Measurements from ENCODE around the gene TPSB2.
"Not testable (repeated sequence)": the region's sequence is repeated elsewhere in the genome, so short reads cannot be mapped to it uniquely, and the experiment has no call there.

The TPSB2 gene

GRCh38 chr16:1230084-1230470 is at the start of gene TPSB2:
TSS of gene TPSB2 (minus strand) at chr16:1230184. CDS start at chr16:1229951, 233 bp downstream.
- not testable (repeated sequence) for DNase-seq (ENCODE audit: low spot score)

DNA sequence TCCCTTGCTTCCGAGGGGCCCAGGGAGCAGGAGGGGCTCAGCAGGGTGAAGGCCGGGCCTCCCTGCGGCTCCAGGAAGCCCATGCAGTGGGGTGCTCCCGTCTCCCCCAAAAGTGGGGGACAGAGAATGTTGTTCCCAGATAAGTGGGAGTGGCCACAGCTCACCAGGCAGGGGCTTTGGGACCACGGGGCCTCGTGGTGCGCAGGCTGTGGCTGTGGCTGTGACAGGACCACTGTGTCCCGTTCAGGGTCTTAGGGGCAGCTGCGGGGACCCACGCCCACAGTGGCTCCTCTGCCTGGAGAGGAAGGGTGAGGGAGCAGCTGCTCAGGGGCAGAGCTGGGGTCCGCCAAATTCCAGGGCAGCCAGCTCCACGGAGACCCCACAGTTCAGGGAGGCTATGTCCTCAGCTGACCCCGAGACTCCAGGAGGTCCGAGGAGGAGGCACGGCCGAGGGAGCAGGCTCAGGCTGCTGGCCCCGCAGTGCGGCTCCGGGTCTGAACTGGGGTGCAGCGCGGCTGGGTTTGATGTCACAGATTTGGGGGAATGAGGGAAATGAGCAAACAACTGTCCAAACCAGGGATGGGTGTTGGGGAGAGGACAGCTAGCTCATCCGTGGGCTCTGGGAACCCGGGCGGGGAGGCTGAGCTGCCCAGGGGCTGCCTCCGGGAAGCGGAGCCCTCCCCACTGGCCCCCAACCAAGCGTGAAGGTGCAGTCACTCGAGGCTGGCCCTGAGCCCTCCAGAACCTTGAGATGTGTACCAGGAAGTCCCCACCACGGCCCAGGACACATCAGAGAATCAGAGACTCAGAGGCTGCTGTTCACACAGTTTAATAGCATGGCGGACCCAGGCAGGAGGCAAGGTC is 49.3 kb upstream of the TPSB2 start:
- no peak for DNase-seq (ENCODE audit: low spot score)

- no peak for DNase-seq (ENCODE audit: low spot score)
Observed at GRCh38 chr16:1278477-1278876, 48.5 kb upstream of the TPSB2 start.

GRCh38 chr16:1277617-1278282 is 47.8 kb upstream of the TPSB2 start:
- DNase-seq (ENCODE audit: low spot score): no peak

GRCh38 chr16:1277151-1277598 is 47.2 kb upstream of the TPSB2 start:
- DNase-seq (ENCODE audit: low spot score): no peak

- DNase-seq (ENCODE audit: low spot score): no peak
Observed at GRCh38 chr16:1276580-1276878, 46.5 kb upstream of the TPSB2 start.

DNA sequence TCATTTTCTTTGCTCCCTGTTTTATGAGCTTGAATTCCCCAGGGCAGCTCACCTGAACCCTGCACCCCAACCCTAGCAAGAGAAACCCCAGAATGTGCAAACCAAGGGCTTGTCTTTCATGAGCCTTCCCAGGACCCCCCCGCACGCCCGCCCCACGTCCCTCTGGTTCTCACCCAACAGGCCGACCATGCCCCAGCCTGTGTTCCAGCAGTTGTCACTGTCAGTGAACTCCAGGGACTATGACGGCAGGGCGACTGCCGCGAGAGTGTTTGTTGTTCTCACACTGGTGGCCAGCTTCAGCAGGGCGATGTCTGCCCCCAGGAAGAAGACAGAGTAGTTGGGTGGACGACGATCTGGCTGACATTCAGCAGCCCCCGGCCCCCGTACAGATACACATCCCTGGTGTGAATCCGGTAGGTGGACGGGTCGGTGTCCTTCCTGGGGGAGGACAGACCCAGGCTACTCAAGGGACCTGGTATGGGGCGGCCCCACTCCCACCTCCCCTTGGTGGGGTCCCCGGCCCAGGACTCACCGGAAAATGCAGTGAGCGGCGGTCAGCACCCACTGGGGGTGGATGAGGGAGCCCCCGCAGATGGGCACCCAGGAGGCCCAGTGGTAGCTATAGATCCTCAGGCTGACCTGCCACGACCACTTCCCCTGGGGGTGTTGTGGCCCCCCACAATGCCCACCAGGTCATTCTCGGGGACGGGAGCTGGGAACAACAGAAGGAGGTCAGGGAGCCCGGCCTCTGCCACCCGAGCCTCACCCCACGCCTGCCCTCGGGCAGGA is 46.0 kb upstream of the TPSB2 start:
- DNase-seq (ENCODE audit: low spot score): no peak

- DNase-seq (ENCODE audit: low spot score): no peak
Observed at GRCh38 chr16:1274767-1275166, 44.8 kb upstream of the TPSB2 start.

- no peak for DNase-seq (ENCODE audit: low spot score)
Observed at GRCh38 chr16:1273816-1274215, 43.8 kb upstream of the TPSB2 start.

DNA sequence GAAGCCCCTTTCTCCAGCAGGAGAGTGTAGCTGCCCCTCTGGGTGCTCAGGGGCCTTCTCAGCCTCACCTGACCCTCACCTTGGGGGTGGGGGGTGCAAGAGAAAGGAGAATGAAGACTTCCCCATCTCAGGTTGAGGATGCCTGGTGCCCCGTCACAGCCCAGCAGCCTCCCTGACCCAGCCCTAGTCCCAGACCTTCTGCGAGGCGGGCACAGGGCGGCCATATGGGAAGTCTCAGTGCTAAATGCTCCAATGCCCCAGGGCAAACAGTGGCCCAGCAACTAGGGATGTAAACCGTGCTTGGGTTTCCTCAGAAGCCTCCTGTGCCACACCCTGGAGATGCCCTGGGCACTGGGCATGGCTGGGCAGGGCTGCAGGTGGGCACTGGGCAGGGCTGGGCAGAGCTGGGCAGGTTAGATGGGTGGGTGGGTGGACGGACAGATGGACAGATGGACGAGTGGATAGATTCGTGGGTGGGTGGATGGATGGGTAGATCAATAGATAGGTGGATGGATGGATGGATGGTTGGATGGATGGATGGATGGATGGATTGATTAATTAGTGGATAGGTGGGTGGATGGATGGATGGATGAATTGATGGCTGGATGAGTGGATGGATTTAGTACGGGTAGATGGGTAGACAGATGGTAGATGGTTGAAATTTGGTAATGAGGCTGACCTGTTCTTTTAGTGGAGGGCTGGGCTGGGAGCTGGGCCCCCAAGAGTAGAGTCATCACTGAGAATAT is 42.6 kb upstream of the TPSB2 start:
- DNase-seq (ENCODE audit: low spot score): no peak

DNA sequence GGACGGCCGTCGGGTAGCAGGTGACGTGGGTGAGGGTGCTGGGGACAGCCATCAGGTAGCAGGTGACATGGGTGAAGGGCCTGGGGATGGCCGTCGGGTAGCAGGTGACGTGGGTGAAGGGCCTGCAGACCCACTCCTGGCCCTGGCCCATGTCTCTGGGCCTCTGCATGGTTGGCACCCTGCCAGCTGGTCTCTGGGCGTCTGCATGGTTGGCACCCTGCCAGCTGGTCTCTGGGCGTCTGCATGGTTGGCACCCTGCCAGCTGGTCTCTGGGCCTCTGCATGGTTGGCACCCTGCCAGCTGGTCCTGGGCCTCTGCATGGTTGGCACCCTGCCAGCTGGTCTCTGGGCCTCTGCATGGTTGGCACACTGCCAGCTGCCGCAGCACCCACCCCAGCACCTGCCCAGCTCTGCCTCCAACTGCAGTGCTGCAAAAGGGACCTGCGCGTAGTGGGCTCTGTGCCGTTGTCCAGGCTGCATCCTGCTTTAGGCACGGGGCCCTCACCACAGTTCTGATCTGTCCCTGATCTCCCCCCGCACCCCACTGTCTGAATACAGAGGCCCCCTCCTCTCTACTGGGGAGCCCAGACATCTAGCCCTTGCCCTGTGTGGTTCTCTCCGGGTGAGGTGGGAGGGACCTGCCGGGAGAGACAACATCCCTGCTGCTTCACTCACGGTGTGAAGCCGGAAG is 41.9 kb upstream of the TPSB2 start:
- DNase-seq (ENCODE audit: low spot score): peak; percentile 2

DNA sequence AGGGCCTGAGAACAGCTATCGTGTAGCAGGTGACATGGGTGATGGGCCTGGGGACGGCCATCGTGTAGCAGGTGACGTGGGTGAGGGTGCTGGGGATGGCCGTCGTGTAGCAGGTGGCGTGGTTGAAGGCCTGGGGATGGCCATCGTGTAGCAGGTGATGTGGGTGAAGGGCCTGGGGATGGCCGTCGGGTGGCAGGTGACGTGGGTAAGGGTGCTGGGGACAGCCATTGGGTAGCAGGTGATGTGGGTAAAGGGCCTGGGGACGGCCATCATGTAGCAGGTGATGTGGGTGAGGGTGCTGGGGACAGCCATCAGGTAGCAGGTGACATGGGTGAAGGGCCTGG is 41.4 kb upstream of the TPSB2 start:
- DNase-seq (ENCODE audit: low spot score): no peak

GRCh38 chr16:1269418-1269817 is 39.4 kb upstream of the TPSB2 start:
- not testable (repeated sequence) for DNase-seq (ENCODE audit: low spot score)

- no peak for DNase-seq (ENCODE audit: low spot score)
Observed at GRCh38 chr16:1265826-1266225, 35.8 kb upstream of the TPSB2 start.

DNA sequence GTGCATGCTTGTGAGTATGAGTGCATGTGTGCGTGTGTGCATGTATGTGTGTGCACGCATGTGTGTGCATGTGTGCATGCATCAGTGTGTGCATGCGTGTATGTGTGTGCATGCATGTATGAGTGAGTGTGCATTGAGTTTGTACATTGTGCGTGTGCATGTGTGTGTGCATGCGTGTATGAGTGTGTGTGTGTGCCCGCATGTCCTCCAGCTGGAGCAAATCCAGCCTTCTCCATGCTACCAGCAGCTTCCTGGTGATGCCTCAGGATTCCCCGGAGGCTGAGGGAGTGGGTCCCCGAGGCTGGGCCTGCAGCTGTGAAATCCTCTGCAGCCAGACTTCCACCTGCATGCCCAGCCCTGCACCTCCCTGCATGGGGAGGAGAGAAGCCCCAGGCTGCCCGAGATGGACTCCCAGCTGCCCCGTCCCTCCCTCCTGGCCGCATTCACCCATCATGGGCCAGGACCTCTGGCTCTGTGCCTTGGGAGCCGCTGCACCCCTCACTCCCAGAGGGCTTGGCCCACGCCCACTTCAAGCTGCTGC is 35.2 kb upstream of the TPSB2 start:
- DNase-seq (ENCODE audit: low spot score): no peak

GRCh38 chr16:1264345-1265089 is 34.5 kb upstream of the TPSB2 start:
- no peak for DNase-seq (ENCODE audit: low spot score)

GRCh38 chr16:1263591-1264344 is 33.8 kb upstream of the TPSB2 start:
- no peak for DNase-seq (ENCODE audit: low spot score)

DNA sequence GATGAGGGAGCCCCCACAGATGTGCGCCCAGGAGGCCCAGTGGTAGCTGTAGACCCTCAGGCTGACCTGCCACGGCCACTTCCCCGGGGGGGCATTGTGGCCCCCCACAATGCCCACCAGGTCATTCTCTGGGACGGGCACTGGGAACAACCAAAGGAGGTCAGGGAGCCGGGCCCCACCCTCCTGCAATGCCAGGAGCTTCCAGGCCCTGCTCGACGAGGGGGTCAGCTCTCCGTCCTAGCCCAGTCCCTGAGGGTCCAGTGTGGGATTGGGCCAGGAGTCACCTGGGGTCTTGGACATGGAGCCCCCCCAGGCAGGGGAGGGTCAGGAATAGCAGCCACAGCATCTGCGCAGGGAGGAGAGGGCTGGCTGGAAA is 32.9 kb upstream of the TPSB2 start:
- no peak for DNase-seq (ENCODE audit: low spot score)

GRCh38 chr16:1262210-1262845 is 32.3 kb upstream of the TPSB2 start:
- no peak for DNase-seq (ENCODE audit: low spot score)
